ENCODE measurements around the gene GIGYF2.

- TF ChIP-seq, protein P1, sequence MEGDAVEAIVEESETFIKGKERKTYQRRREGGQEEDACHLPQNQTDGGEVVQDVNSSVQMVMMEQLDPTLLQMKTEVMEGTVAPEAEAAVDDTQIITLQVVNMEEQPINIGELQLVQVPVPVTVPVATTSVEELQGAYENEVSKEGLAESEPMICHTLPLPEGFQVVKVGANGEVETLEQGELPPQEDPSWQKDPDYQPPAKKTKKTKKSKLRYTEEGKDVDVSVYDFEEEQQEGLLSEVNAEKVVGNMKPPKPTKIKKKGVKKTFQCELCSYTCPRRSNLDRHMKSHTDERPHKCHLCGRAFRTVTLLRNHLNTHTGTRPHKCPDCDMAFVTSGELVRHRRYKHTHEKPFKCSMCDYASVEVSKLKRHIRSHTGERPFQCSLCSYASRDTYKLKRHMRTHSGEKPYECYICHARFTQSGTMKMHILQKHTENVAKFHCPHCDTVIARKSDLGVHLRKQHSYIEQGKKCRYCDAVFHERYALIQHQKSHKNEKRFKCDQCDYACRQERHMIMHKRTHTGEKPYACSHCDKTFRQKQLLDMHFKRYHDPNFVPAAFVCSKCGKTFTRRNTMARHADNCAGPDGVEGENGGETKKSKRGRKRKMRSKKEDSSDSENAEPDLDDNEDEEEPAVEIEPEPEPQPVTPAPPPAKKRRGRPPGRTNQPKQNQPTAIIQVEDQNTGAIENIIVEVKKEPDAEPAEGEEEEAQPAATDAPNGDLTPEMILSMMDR (IDR thresholded peaks at IDR 0.05): no peak
- TF ChIP-seq POLR2A (IDR thresholded peaks at IDR 0.05): no peak
These were observed 204.8 kb downstream of the GIGYF2 start for GRCh38 chr2:232901736-232902578.
